ENCODE measurements around the gene MRPL39. TPM values are rescaled to one million over a fixed set of nuclear protein-coding genes. Genes with fewer than 3 reads are reported as not detected.

The MRPL39 gene
- total and polyA plus RNA-seq, 2 of the 4 experiments (the other 2 are of a cell fraction): 15.2 to 20.6 TPM

GRCh38 chr21:25624511-25624910 lies 17.2 kb upstream of the MRPL39 start:
- DNase-seq (no peak), ATAC-seq (ENCODE audit: low read depth) (no peak)
- Histone ChIP-seq H2BK120ac (ENCODE audit: low read depth, low read length) (no peak overlapping the region), H3K4me1 (ENCODE audit: control insufficient read depth, insufficient read depth, low read length) (no peaks in the 10 kb centered on the region), H2AFZ (replicated peaks; ENCODE audit: low read length, poor library complexity) (no peak overlapping the region), H3K4me3 (ENCODE audit: insufficient read depth, low read depth, low read length) (no peak overlapping the region), H3K18ac (ENCODE audit: low read depth, low read length) (no peak overlapping the region), H4K8ac (ENCODE audit: low read depth in 2 of 2, low read length in 2 of 2) (no peak overlapping the region), H2BK20ac (ENCODE audit: low read depth, low read length) (no peak overlapping the region), H3K23ac (ENCODE audit: low read depth, low read length) (no peak overlapping the region), H2BK15ac (ENCODE audit: low read depth, low read length) (no peak overlapping the region), H2BK5ac (ENCODE audit: low read depth, low read length, poor library complexity, severe bottlenecking) (no peak overlapping the region), H3K36me3 (ENCODE audit: control insufficient read depth, insufficient read depth, low read length) (no peaks in the 10 kb centered on the region), H4K91ac (ENCODE audit: insufficient read depth, low read depth, low read length) (no peak overlapping the region), H2AK5ac (ENCODE audit: low read depth, low read length) (no peak overlapping the region), H3K27ac (ENCODE audit: insufficient read depth, low read length) (no peak overlapping the region), H3K9me3 (ENCODE audit: control insufficient read depth, insufficient read depth, low read length) (no peaks in the 10 kb centered on the region), H4K5ac (ENCODE audit: low read depth, low read length) (no peak overlapping the region), H3K4ac (ENCODE audit: low read depth, low read length) (no peak overlapping the region), H3K56ac (ENCODE audit: extremely low read depth, insufficient read depth, low read length) (no peak overlapping the region), H3K4me2 (ENCODE audit: low read depth, low read length) (no peak overlapping the region), H4K20me1 (ENCODE audit: insufficient read depth, low read length) (no peaks in the 10 kb centered on the region), H3K9me1 (ENCODE audit: insufficient read depth, low read length) (no peaks in the 10 kb centered on the region), H2AK9ac (replicated peaks; ENCODE audit: low read depth, low read length, poor library complexity) (no peak overlapping the region), H3K9ac (ENCODE audit: low read depth, low read length) (no peak overlapping the region), H3K27me3 (ENCODE audit: control insufficient read depth, insufficient read depth, low read length) (peaks cover 5% of the 10 kb centered on the region), H3K79me1 (ENCODE audit: low read depth in 1 of 2, low read length in 2 of 2) (no peaks in the 10 kb centered on the region), H3K14ac (replicated peaks; ENCODE audit: low read depth, low read length) (no peak overlapping the region)
- no TSS peak for BruUV-seq (replicated peaks)
- in situ Hi-C loops (cut with MboI; ENCODE audit: low sequenced_read_pairs): loop anchor here (25.0 kb wide), 2 partner anchors 563 to 1088 kb away; no protein-coding TSS in a partner anchor
- no CpG with 5 or more reads among the region's 4 CpGs for WGBS, 2 experiments (ENCODE audit: extremely low coverage in 2 of 2, insufficient read length in 1 of 2)
- dilution Hi-C loops (cut with HindIII; ENCODE audit: low sequenced_read_pairs, unreplicated experiment): no loop called here
- ChIA-PET POLR2A (ENCODE audit: unreplicated experiment) (no interaction called here), CTCF (interaction anchor here (0.6 kb wide), 1 partner anchor 49 kb away, joined by 3 read pairs; no protein-coding TSS in a partner anchor)
- TF ChIP-seq, protein P1, sequence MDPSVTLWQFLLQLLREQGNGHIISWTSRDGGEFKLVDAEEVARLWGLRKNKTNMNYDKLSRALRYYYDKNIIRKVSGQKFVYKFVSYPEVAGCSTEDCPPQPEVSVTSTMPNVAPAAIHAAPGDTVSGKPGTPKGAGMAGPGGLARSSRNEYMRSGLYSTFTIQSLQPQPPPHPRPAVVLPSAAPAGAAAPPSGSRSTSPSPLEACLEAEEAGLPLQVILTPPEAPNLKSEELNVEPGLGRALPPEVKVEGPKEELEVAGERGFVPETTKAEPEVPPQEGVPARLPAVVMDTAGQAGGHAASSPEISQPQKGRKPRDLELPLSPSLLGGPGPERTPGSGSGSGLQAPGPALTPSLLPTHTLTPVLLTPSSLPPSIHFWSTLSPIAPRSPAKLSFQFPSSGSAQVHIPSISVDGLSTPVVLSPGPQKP (IDR thresholded peaks at IDR 0.05; ENCODE audit: borderline replicate concordance, low read depth, low read length): no peak
- TF ChIP-seq FOS (IDR thresholded peaks at IDR 0.05; ENCODE audit: low read depth, low read length) (no peak), RFX5 (IDR thresholded peaks at IDR 0.05; ENCODE audit: low read depth, low read length) (no peak), BHLHE40 (IDR thresholded peaks at IDR 0.05; ENCODE audit: low read depth, low read length) (no peak), CTCF (conservative IDR thresholded peaks at IDR 0.05; ENCODE audit: low read depth, low read length) (no peak), SMC3 (IDR thresholded peaks at IDR 0.05; ENCODE audit: low read depth, low read length) (no peak), CHD1 (IDR thresholded peaks at IDR 0.05; ENCODE audit: low read depth, low read length) (no peak), MAZ (IDR thresholded peaks at IDR 0.05; ENCODE audit: borderline replicate concordance, low read depth, low read length) (no peak), USF2 (IDR thresholded peaks at IDR 0.05; ENCODE audit: low read depth, low read length) (no peak), CEBPB (IDR thresholded peaks at IDR 0.05; ENCODE audit: low read depth, low read length) (no peak), RAD21 (IDR thresholded peaks at IDR 0.05; ENCODE audit: low read length) (no peak), MXI1 (IDR thresholded peaks at IDR 0.05; ENCODE audit: borderline replicate concordance, low read depth, low read length) (no peak), POLR2A (IDR thresholded peaks at IDR 0.05; ENCODE audit: low read depth, low read length) (no peak), NFE2L2 (IDR thresholded peaks at IDR 0.05; ENCODE audit: low read depth, low read length) (no peak), MAFK (IDR thresholded peaks at IDR 0.05; ENCODE audit: low read depth, low read length) (no peak), RCOR1 (IDR thresholded peaks at IDR 0.05; ENCODE audit: insufficient replicate concordance, low read length) (no peak)
- intact Hi-C loops (cut with micrococcal nuclease): no loop called here
